ENCODE measurements around the gene SNAP23. TPM values are rescaled to one million over a fixed set of nuclear protein-coding genes. Genes with fewer than 3 reads are reported as not detected.

Gene SNAP23
- total and polyA plus RNA-seq, 2 donors (not counting 1 experiment from before 2014, with no cell fraction given) = 52.7 to 133 TPM

DNA sequence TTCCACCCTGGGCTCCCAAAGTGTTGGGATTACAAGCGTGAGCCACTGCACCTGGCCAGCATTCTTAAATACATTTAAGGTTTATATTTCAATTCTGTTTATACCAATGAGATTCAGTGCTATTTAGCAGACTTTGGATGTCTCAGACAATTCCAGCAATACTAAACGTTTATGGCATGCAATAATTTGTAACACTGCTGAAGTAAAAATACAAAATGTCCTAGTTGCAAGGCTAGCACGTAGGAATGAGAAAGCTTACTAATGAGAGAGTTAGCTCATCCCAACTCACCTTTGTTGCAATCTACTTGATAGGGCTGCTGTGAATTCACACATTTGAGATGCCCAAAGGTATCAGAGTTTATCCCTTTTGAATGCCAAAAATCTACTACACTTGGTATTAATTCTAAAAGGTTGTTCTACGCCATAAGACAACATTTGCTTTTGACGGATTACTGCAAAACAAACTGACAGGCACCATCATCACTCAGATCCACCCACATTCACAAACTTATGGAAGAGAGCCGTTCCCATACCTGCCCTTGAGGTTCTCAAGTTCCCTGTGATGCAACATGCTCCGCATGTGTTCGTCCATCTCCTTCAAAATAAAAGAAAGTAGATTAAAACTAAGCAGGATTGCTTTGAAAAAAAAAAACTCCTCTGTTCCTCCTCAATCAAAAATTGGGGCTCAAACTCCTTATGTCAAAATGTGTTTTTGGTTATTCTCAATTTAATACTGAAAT is 29.7 kb upstream of the SNAP23 start:
- Histone ChIP-seq H3K9ac (ENCODE audit: low read length) (no peak overlapping the region), H3K27ac (ENCODE audit: low read length in 2 of 2) (no peak overlapping the region), H3K9me3 (ENCODE audit: control extremely low read depth in 1 of 3, control insufficient read depth in 2 of 3, insufficient read depth in 1 of 3, low read length in 2 of 3) (no peaks in the 10 kb centered on the region), H4K20me1 (ENCODE audit: control insufficient read depth, insufficient read depth, low read length, poor library complexity, severe bottlenecking) (no peaks in the 10 kb centered on the region), H3K36me3 (replicated peaks in 1 of 2; ENCODE audit: control extremely low read depth in 1 of 2, control insufficient read depth in 1 of 2, extremely low read depth in 1 of 2, insufficient read depth in 2 of 2, low read length in 1 of 2) (peaks cover 2 to 35% of the 10 kb centered on the region in 2 experiments), H3K4me3 (ENCODE audit: control extremely low read depth in 1 of 5, extremely low read depth in 1 of 5, insufficient read depth in 1 of 5, low read depth in 2 of 5, low read length in 4 of 5) (no peak overlapping the region), H3K79me2 (ENCODE audit: control insufficient read depth, insufficient read depth, low read length) (peaks cover 82% of the 10 kb centered on the region), H2AFZ (ENCODE audit: insufficient read depth, low read depth, low read length, poor library complexity, severe bottlenecking) (no peak overlapping the region), H3K4me1 (ENCODE audit: control insufficient read depth in 2 of 2, insufficient read depth in 2 of 2, low read length in 2 of 2) (no peaks in the 10 kb centered on the region), H3K27me3 (replicated peaks in 1 of 4; ENCODE audit: control extremely low read depth in 1 of 4, control insufficient read depth in 3 of 4, insufficient read depth in 4 of 4, low read length in 3 of 4) (no peaks in the 10 kb centered on the region), H3K4me2 (replicated peaks; ENCODE audit: low read depth, low read length, poor library complexity, severe bottlenecking) (no peak overlapping the region)
- WGBS (ENCODE audit: insufficient coverage) = 96% methylated on average over 3 of the region's 8 CpGs
- Mint-ChIP-seq H3K4me3 (no peak overlapping the region), H3K27ac (no peak overlapping the region), H3K9me3 (ENCODE audit: insufficient read depth) (no peaks in the 10 kb centered on the region), H3K27me3 (no peaks in the 10 kb centered on the region), H3K4me1 (peaks cover 9% of the 10 kb centered on the region)
- ChIA-PET CTCF (no interaction called here), POLR2A (no interaction called here)
- DNase-seq = no peak
- intact Hi-C loops (cut with micrococcal nuclease) = no loop called here
- ATAC-seq (ENCODE audit: low read depth) = no peak
- no peak for TF ChIP-seq EZH2 (IDR thresholded peaks at IDR 0.05; ENCODE audit: borderline replicate concordance, insufficient read depth, low read depth, low read length, poor library complexity, severe bottlenecking)
- TF ChIP-seq, protein P1, sequence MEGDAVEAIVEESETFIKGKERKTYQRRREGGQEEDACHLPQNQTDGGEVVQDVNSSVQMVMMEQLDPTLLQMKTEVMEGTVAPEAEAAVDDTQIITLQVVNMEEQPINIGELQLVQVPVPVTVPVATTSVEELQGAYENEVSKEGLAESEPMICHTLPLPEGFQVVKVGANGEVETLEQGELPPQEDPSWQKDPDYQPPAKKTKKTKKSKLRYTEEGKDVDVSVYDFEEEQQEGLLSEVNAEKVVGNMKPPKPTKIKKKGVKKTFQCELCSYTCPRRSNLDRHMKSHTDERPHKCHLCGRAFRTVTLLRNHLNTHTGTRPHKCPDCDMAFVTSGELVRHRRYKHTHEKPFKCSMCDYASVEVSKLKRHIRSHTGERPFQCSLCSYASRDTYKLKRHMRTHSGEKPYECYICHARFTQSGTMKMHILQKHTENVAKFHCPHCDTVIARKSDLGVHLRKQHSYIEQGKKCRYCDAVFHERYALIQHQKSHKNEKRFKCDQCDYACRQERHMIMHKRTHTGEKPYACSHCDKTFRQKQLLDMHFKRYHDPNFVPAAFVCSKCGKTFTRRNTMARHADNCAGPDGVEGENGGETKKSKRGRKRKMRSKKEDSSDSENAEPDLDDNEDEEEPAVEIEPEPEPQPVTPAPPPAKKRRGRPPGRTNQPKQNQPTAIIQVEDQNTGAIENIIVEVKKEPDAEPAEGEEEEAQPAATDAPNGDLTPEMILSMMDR (IDR thresholded peaks at IDR 0.05) = no peak

DNA sequence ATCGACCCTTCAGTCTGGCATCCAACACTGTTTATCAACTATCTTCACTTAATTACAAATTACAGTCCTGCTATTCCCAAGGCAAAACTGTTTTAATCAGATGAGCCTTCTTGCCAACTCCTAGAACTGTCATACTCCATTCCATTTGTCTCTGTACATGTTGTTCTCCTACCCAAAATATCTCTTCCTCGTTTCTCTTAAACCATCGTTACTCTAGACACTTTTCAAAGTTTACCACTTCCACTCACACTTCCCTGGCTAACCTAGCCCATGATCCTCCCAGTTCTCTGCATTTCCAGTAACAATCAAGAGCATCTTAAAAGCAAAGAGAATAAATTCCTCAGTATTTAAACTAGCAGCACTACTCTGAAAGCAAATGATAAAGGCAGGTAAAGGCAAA is 24.4 kb upstream of the SNAP23 start:
- Histone ChIP-seq H3K79me2 (ENCODE audit: control insufficient read depth, insufficient read depth, low read length) (peaks cover 73% of the 10 kb centered on the region), H3K36me3 (replicated peaks in 1 of 2; ENCODE audit: control extremely low read depth in 1 of 2, control insufficient read depth in 1 of 2, extremely low read depth in 1 of 2, insufficient read depth in 2 of 2, low read length in 1 of 2) (peaks cover 0 to 14% of the 10 kb centered on the region in 2 experiments), H3K27me3 (replicated peaks in 1 of 4; ENCODE audit: control extremely low read depth in 1 of 4, control insufficient read depth in 3 of 4, insufficient read depth in 4 of 4, low read length in 3 of 4) (no peaks in the 10 kb centered on the region), H3K9ac (ENCODE audit: low read length) (no peak overlapping the region), H3K4me2 (replicated peaks; ENCODE audit: low read depth, low read length, poor library complexity, severe bottlenecking) (no peak overlapping the region), H2AFZ (ENCODE audit: insufficient read depth, low read depth, low read length, poor library complexity, severe bottlenecking) (no peak overlapping the region), H4K20me1 (ENCODE audit: control insufficient read depth, insufficient read depth, low read length, poor library complexity, severe bottlenecking) (no peaks in the 10 kb centered on the region), H3K4me3 (ENCODE audit: control extremely low read depth in 1 of 5, extremely low read depth in 1 of 5, insufficient read depth in 1 of 5, low read depth in 2 of 5, low read length in 4 of 5) (no peak overlapping the region), H3K27ac (ENCODE audit: low read length in 2 of 2) (peak overlapping the region in 1 of 2 donors; percentile 14), H3K9me3 (ENCODE audit: control extremely low read depth in 1 of 3, control insufficient read depth in 2 of 3, insufficient read depth in 1 of 3, low read length in 2 of 3) (no peaks in the 10 kb centered on the region), H3K4me1 (ENCODE audit: control insufficient read depth in 2 of 2, insufficient read depth in 2 of 2, low read length in 2 of 2) (peaks cover 0 to 4% of the 10 kb centered on the region in 2 donors)
- TF ChIP-seq EZH2 (IDR thresholded peaks at IDR 0.05; ENCODE audit: borderline replicate concordance, insufficient read depth, low read depth, low read length, poor library complexity, severe bottlenecking) = no peak
- Mint-ChIP-seq H3K27me3 (no peaks in the 10 kb centered on the region), H3K9me3 (ENCODE audit: insufficient read depth) (no peaks in the 10 kb centered on the region), H3K4me1 (peaks cover 31% of the 10 kb centered on the region), H3K4me3 (no peak overlapping the region), H3K27ac (no peak overlapping the region)
- ChIA-PET POLR2A (no interaction called here), CTCF (interaction anchor here (0.6 to 1.2 kb wide), 5 partner anchors 9 to 180 kb away, joined by 3 to 5 read pairs (median 4); no protein-coding TSS in a partner anchor)
- 76% methylated on average over 3 of the region's 3 CpGs for WGBS (ENCODE audit: insufficient coverage)
- DNase-seq (no peak), ATAC-seq (ENCODE audit: low read depth) (no peak)
- intact Hi-C loops (cut with micrococcal nuclease) = loop anchor here (1.0 to 2.0 kb wide), 5 partner anchors 20 to 482 kb away; partner anchors contain the start of genes GANC, SNAP23, TMEM87A and ZNF106

Measured in B cell (primary cell).